Nephron progenitor cell (in vitro differentiated cells): ENCODE results near the gene OXER1.

ENCODE experiments used
- DNase-seq: peaks from one replicate; pipeline ENCODE4 v3.0.0; 2021
- H3K27ac Mint-ChIP-seq: 2 replicates; pipeline ENCODE4 v1.8.0; 2021; ENCODE audit warnings: mild to moderate bottlenecking, moderate library complexity, mixed read lengths
- H3K27me3 Mint-ChIP-seq: 2 replicates; pipeline ENCODE4 v1.8.0; 2021; ENCODE audit warnings: mild to moderate bottlenecking, low read depth, mixed read lengths; ENCODE audit not compliant: poor library complexity
- H3K36me3 Mint-ChIP-seq: 2 replicates; pipeline ENCODE4 v1.8.0; 2021; ENCODE audit warnings: low read depth, mixed read lengths
- H3K4me1 Mint-ChIP-seq: 2 replicates; pipeline ENCODE4 v1.8.0; 2021; ENCODE audit warnings: mixed read lengths
- H3K4me3 Mint-ChIP-seq: 2 replicates; pipeline ENCODE4 v1.8.0; 2021; ENCODE audit warnings: mild to moderate bottlenecking, moderate library complexity, mixed read lengths
- H3K9me3 Mint-ChIP-seq: 2 replicates; pipeline ENCODE4 v1.8.0; 2021; ENCODE audit warnings: mild to moderate bottlenecking, moderate library complexity, mixed read lengths
- TF ChIP-seq, protein P1 (sequence below): fragments of 200-600 bp; sonication (generic); IDR thresholded peaks from 2 replicates; pipeline ENCODE4 v1.5.0; 2021; ENCODE audit warnings: antibody characterized with exemption

OXER1 gene

DNA sequence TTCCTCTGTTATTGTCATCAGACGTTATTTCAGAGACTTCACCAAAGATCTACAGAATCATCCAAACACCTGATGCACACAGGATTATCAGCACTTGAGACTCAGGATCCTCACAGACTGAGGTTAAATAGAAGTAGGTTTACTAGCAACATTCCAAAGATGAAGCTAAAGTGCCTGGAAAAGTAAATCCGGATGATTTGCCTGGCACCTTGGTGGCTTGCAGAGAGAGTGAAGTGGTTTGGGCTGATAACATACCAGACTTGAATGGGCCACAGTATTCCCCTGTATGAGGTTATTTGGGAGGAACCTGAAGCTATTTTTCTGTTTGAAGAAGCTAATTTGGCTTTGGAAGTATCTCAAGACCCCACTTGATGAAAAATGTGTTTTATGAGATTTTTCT, 51.0 kb downstream of the OXER1 start:
- Mint-ChIP-seq H3K27ac (no peak overlapping the region), H3K36me3 (peaks cover 27% of the 10 kb centered on the region), H3K27me3 (no peaks in the 10 kb centered on the region), H3K4me3 (no peak overlapping the region), H3K9me3 (no peaks in the 10 kb centered on the region), H3K4me1 (no peaks in the 10 kb centered on the region)
- TF ChIP-seq, protein P1, sequence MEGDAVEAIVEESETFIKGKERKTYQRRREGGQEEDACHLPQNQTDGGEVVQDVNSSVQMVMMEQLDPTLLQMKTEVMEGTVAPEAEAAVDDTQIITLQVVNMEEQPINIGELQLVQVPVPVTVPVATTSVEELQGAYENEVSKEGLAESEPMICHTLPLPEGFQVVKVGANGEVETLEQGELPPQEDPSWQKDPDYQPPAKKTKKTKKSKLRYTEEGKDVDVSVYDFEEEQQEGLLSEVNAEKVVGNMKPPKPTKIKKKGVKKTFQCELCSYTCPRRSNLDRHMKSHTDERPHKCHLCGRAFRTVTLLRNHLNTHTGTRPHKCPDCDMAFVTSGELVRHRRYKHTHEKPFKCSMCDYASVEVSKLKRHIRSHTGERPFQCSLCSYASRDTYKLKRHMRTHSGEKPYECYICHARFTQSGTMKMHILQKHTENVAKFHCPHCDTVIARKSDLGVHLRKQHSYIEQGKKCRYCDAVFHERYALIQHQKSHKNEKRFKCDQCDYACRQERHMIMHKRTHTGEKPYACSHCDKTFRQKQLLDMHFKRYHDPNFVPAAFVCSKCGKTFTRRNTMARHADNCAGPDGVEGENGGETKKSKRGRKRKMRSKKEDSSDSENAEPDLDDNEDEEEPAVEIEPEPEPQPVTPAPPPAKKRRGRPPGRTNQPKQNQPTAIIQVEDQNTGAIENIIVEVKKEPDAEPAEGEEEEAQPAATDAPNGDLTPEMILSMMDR = no peak
- no peak for DNase-seq
